ENCODE measurements around the gene NDUFB4.

Gene NDUFB4

DNA sequence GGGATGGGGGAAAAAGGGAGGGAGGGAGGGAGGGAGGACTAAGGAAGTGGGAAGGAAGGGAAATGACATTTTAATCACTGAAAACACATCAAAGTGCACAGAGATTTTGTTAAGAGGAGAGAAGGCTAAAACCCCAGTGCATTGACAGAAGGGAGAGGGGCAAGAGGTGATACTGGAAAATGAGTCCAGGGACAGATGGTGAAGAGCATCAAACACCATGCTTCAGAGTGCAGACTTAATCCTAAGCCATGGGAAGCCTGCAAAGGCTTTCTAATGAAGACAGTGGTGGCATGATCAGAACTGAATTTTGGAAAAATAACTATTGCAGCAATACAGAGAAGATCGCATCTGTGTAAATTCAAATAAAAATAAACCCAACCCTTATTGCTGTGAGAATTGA lies 44.1 kb downstream of the NDUFB4 start:
- DNase-seq = no peak

DNA sequence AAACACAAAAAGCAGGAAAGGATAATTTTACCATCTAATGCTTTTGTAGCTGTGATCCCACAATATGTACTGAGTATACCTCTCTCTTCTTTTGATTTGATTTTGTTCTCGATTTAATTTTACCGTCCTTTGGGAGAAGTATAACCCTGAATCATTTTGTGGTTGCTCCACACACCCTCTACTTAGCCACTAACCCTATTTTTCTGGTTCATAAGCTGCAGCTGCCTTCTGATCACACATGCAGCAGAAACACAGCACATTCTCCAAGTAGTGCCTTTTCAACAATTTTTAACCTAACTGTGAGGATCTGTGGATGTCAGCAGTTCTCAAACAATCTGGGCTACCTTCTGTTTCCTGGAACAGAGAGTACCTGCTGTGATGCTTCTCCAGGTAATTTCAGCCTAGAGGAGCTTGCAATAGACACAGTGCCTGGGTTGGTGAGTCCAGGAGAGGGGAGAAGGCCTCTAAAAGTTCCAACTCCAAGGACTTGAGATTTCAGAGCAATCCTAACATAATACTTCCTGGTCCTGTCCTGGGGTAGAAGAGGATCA lies 45.6 kb downstream of the NDUFB4 start:
- DNase-seq = no peak

DNA sequence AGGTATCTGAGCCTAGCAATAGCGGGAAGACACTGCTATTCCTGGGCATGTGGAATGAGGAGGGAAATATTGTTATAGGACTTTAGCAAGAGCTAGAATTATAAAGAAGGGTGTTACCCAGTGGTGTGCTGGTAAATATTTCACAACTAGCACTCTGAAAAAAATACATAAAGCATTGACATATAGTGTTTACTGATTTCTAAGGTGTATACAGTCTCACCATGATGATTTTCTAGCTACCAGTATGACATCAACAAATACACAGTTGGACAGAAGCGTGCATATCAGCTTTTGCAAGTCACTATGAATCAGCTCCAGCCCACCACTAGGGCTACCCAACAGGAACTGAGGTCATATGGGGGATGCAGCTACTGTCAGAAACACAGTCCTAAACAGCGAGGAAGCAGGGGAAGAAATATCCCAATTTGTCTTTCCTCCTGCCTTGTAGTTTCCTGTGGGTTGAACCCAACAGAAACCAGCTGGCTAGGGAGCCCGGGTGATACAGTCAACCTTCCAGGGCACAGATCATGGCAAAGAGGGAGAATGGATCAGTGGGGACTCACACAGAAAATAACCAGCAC lies 46.3 kb downstream of the NDUFB4 start:
- no peak for DNase-seq

DNA sequence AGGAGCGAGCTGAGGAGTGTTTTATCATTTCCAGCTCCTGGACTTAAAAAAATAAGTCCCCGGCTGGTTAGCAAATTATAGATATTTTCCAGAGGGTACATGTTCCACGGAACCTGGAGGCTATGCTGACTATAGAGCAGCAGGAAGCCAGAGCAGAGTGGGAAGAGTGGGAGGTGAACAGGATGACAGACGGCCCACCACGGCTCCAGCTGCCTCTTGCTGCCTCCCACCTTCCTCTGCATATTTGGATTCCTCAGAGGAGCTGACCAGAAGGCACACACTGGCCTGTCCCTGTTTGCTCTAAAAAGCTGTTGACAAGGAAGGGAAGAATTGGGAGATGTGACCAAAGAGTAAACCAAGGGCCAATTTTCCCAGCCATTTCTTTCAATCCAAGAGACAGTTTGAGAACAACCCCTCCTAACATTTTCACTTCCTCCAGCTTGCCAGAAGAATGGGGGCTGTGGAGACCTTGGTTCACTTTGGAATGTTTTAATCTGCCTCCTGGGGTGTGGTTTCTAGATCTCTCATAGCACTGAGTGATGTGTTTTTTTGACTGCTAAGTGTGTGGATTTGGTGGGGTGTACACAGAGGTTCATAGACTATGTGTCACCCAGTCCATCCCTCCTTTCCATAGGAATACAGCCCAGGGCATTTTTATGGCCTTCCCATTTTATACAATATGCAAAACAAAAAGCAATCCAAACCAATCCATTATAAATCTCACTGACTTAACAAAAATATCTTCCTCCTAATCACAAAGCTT lies 49.1 kb downstream of the NDUFB4 start:
- no peak for DNase-seq

DNA sequence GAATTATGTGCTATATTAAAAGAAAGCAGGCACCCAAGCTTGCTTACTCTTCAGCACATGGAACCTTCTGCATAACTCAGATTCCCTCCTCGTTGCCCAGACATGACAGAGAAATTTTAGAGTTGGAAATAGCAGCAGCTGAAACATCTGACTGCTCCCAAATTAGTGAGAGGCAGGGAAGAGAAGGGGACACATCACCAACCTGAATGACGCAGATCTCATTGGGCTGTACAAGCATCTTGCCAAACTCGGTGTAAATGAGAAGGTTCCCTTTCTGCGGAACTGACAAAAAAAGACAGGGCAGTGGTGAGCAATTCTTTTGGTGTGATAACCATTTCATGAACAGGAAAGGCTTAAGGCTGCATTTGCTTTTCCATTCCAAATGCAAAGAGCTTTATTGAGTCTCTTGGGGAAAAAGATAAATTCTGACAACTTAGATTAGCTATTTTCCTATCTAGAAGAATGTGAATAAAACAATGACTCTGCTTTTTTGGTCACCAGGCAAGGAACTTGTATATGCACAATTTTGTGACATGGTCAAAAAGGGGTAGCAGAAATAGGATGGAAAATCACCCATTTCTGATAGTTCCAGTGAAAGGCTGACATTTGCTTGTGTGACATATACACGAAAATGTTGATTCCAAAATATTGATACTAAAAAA lies 50.8 kb downstream of the NDUFB4 start:
- DNase-seq = no peak

DNA sequence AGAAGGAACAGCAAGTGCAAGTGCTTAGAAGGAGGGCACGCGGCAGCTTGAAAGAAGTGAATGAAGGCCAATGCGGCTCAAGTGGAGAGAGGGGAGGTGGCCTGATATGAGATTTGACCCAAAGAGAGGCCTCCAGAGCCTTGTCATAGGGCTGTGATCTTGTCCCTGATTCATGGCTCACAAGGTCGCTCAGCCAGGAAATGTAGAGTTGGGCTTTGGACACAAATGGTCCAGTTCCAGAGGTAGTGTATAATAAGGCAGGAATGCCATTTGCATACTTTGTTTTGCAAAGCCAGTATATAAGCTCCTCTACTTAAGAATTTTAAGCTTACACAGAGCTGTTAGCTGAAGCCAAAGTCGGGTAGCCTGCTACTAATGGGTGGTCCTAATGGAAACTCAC lies 52.2 kb downstream of the NDUFB4 start:
- no peak for DNase-seq

DNA sequence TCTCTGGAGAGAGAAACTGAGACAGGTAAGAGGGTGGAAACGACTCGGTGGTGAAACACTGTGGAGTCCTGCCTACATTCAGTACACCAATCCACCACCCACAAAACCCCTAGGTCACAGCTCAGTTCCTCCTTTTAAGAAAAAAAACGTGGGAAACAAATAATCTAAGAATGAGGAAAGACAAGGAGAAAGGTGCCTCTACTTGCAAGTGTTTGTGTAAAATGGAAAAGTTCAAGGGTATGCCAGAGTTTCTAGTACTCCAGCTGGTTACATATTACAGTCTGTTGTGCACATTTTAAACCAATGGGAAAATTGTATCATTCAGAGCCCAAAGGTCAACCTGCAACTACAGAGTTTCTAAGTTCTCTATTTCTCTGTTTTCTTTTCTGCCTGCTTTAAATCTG lies 53.7 kb downstream of the NDUFB4 start:
- DNase-seq = no peak

DNA sequence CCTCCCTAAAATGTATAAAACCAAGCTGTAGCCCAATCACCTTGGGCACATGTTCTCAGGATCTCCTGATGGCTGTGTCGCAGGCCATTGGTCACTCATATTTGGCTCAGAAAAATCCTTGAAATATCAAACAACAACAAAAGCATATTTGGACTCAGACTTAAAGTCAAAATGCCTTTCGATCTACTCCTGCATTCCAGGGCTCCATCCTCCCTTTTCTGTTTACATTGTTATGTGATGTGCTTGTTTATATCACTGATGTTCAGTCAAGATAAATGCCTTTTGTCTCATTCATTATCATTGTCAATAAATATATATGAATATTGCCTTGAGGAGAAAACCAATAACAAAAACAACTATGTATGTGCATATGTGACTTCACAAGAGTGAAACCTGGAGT lies 54.2 kb downstream of the NDUFB4 start:
- DNase-seq = no peak
